Activated T-cell treated with anti-CD3 and anti-CD28 coated beads for 4 hours (primary cell): ENCODE measurements around the gene ZNF516.

Source experiments
- DNase-seq: peaks from one replicate; pipeline ENCODE4 v3.0.0-alpha.2; 2020

ZNF516 gene

GRCh38 chr18:76357585-76358260, 137.3 kb downstream of the ZNF516 start:
- DNase-seq = no peak

GRCh38 chr18:76357174-76357573, 137.9 kb downstream of the ZNF516 start:
- no peak for DNase-seq

GRCh38 chr18:76356666-76357065, 138.4 kb downstream of the ZNF516 start:
- no peak for DNase-seq

GRCh38 chr18:76354348-76354747, 140.7 kb downstream of the ZNF516 start:
- DNase-seq = no peak

- no peak for DNase-seq
These were observed 141.5 kb downstream of the ZNF516 start for GRCh38 chr18:76353500-76353899.

GRCh38 chr18:76353046-76353445, 142.0 kb downstream of the ZNF516 start:
- DNase-seq = no peak

- DNase-seq = no peak
These were observed 143.0 kb downstream of the ZNF516 start for GRCh38 chr18:76351961-76352581.

GRCh38 chr18:76350134-76351025, 144.7 kb downstream of the ZNF516 start:
- no peak for DNase-seq

- DNase-seq = peak; percentile 49
These were observed 145.9 kb downstream of the ZNF516 start for GRCh38 chr18:76349067-76349715.

GRCh38 chr18:76348267-76349066, 146.6 kb downstream of the ZNF516 start:
- no peak for DNase-seq

- no peak for DNase-seq
These were observed 147.7 kb downstream of the ZNF516 start for GRCh38 chr18:76347341-76347740.

- no peak for DNase-seq
These were observed 148.4 kb downstream of the ZNF516 start for GRCh38 chr18:76346490-76347130.

- DNase-seq = no peak
These were observed 149.1 kb downstream of the ZNF516 start for GRCh38 chr18:76345901-76346300.

- no peak for DNase-seq
These were observed 151.0 kb downstream of the ZNF516 start for GRCh38 chr18:76343938-76344569.

GRCh38 chr18:76340410-76340809, 154.6 kb downstream of the ZNF516 start:
- no peak for DNase-seq

GRCh38 chr18:76339246-76339620, 155.8 kb downstream of the ZNF516 start:
- DNase-seq = no peak

- DNase-seq = no peak
These were observed 156.3 kb downstream of the ZNF516 start for GRCh38 chr18:76338619-76339245.

GRCh38 chr18:76338088-76338487, 157.0 kb downstream of the ZNF516 start:
- DNase-seq = no peak

- no peak for DNase-seq
These were observed 159.0 kb downstream of the ZNF516 start for GRCh38 chr18:76335859-76336640.

- no peak for DNase-seq
These were observed 166.9 kb downstream of the ZNF516 start for GRCh38 chr18:76328140-76328539.
